ENCODE data around the gene KANSL1. TPM values are rescaled to one million over a fixed set of nuclear protein-coding genes. Genes with fewer than 3 reads are reported as not detected.

Gene KANSL1
- polyA plus RNA-seq, 4 donors, result 66.4 to 80.7 (median 69.0) TPM

- no peak for DNase-seq (ENCODE audit: low read depth in 4 of 4, low spot score in 3 of 4)
Observed at GRCh38 chr17:46045639-46046038, 147.6 kb downstream of the KANSL1 start.

GRCh38 chr17:46044989-46045388 lies 148.2 kb downstream of the KANSL1 start:
- DNase-seq (ENCODE audit: low read depth in 4 of 4, low spot score in 3 of 4), result no peak

DNA sequence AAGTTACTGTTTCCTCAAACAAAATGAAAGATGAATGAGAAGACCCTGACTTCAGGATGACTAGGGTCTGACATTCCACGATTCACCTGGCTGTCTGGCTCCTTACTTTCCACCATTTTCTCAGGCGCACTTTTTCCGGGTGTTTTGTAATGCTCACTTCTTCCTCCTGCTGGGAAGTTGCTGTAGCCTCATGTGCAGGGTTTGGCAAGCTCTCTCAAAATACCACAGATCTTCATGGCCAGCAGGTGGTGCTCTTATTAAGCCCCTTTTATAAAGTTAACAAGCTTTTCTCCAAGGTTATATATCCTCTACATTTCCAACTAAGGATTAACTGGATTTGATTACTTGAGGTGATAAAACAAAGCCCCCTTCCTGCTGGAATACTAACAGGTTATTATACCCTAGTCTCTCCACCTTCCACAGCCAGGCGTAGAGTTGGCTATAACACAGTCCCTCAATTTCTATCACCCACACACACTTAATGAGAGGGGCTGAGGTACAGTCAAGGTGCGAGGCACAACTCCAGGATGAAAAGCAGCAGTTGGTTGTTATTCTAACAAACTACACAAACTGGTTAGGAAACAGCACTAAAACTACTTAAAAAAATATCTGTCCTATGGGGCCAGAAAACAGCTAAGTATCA lies 148.8 kb downstream of the KANSL1 start:
- peak; percentile 55 to 80 (median 70) for DNase-seq (ENCODE audit: low read depth in 4 of 4, low spot score in 3 of 4)

DNA sequence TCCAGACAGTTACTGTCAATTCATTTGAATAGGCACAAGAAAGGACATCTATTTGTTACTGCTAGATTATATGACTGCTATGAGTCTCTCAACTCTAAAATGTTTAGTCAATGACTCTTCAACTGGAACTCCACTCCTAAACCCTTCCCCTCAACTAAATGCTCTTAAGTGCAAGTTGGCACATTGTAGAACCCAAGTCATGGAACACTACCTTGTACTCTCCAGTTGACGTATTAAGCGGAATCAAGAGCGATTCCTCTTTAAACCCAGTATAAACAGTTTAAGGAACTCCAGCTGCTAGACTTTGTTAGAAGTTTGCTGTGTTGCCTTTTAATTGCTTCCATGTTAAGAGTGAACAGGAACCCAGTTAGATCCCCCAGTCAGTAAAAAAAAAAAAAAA lies 149.6 kb downstream of the KANSL1 start:
- DNase-seq (ENCODE audit: low read depth in 4 of 4, low spot score in 3 of 4), result no peak

- DNase-seq (ENCODE audit: low read depth in 4 of 4, low spot score in 3 of 4), result no peak
Observed at GRCh38 chr17:46042925-46043324, 150.3 kb downstream of the KANSL1 start.

- no peak for DNase-seq (ENCODE audit: low read depth in 4 of 4, low spot score in 3 of 4)
Observed at GRCh38 chr17:46042246-46042645, 151.0 kb downstream of the KANSL1 start.

DNA sequence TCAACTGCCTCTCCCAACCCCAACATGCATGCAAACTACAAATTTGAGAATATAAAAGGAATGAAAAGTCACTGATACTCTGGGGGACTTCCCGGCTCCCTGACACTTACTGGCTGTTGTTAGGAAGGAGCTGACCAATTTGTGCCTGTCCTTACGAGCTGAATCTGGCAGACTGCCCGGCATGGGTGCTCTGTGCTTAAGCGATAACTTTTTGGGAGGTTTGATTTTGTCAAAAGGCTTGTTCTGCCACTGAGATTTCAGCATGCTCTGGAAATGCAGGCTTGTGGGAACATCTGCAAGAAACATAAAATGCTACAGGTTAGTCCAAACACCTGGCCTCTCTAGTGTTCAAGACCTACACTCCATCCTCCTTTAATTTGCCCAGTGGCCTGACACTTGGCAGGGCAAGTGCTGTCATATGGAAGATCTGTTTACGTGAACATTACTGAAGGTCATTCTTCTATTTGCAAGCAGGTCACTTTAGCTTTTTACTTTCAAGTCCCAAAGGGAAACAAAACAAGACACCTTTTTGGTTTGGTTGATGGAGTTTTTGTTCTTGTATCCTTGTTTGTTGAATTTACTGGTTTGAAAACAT lies 153.5 kb downstream of the KANSL1 start:
- no peak for DNase-seq (ENCODE audit: low read depth in 4 of 4, low spot score in 3 of 4)

DNA sequence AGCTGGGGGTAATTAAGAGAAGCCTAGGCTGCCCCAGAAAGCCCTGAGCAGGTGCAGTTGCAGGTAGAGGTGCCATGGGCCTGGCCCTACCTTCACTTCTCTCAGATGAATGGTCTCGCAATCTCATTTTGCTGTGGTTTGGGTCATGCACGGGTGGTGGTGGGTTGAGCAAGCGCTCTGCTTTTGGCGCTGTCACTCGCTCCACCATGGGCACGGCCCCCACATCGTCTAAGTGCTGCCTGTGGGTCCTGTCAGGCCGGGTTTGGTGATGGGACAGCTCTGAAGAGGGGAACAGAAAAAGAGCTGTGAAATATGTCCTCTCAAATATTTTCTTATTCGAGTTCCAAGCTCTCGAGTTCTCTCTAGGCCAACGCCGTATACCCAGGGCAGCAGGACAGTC lies 154.3 kb downstream of the KANSL1 start:
- no peak for DNase-seq (ENCODE audit: low read depth in 4 of 4, low spot score in 3 of 4)

- no peak for DNase-seq (ENCODE audit: low read depth in 4 of 4, low spot score in 3 of 4)
Observed at GRCh38 chr17:46038414-46038813, 154.8 kb downstream of the KANSL1 start.

GRCh38 chr17:46037722-46038255 lies 155.4 kb downstream of the KANSL1 start:
- DNase-seq (ENCODE audit: low read depth in 4 of 4, low spot score in 3 of 4), result no peak

- DNase-seq (ENCODE audit: low read depth in 4 of 4, low spot score in 3 of 4), result no peak
Observed at GRCh38 chr17:46036491-46036890, 156.7 kb downstream of the KANSL1 start.

DNA sequence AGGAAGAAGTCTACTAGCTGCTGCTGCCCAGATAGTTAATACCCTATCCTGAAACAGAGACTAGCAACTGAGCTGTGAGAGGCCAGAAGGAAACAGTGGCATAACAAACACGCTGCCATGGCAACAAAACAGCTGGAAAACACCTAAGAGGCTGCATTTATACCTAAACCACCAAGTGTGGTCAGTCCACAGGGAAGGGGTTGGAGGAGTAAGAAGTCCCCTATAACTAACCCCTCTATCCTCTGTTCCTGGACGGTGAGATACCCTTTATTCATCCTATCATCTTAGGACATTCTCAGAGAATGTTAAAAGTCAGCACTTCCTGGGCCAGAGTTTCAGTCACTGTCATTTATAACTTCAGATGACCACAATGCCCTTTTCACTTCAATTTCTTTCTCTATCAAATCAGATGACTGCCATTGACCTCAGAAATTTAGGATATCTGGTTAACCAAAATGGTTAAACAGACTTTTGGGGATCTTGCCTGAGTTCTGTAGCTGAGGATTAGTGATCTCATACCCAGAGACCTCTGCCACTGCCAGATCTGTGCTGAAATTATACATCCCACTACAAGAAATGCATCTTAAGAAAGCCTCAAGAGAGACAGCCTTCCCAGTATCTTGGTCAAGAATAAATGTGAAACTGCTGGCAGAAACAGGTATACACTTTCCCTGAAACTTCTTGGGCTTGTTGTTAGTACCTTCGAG lies 158.0 kb downstream of the KANSL1 start:
- DNase-seq (ENCODE audit: low read depth in 4 of 4, low spot score in 3 of 4), result no peak

DNA sequence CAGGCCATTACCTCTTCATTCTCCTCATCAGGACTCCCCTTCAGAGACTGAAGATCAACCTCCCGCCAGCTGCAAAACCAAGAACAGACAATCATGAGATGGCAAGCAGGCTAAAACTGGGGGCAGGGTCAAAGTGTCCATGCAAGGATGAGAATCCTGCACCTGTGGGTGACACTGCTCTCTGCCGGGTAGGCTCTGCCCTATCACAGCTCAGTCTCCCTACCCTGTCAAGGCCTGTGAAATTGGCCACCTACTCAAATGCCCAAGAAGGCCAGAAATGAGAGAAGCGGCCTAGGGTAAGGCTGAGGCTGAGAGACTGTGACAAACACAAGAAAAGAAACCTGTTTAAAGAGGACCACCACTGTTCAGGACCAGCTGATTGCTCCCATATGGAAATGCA lies 159.8 kb downstream of the KANSL1 start:
- DNase-seq (ENCODE audit: low read depth in 4 of 4, low spot score in 3 of 4), result no peak

DNA sequence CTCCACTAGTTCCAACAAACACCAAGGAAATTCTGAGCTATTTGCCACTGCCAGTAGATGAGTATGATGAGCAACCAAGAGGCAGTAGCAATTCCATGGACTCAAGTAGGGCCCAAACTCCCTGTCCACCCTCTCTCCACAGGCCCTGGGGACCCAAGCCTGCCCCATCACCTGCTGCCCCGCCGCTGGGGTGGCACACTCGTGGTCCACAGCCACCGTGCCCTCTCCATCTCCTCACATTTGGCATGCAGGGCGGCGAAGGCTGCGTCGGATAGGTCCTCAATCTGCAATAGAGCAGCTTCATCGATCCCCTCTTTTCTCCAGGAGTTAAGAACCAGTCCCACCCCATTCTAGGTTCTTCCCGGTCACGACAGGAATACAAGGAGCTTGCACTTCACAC lies 160.3 kb downstream of the KANSL1 start:
- DNase-seq (ENCODE audit: low read depth in 4 of 4, low spot score in 3 of 4), result no peak

DNA sequence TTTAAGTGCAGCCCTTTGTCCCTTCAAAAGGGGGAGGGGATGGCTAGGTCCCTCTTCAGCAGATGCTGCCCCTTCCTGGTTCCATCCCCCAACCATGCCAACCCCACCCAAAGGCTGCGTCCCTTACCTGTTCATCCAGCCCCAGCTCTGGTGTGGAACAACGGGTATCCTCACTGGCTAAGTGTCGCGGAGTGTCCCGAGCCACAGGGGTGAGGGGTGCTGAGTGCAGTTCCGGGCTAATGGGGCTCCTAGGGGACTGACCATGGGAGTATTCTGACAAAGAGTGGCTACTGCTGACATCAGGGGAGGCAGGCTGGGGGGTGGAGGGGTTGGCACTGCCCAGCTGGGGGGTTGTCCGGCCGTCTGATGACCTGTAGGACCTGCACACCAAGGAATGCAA lies 161.3 kb downstream of the KANSL1 start:
- no peak for DNase-seq (ENCODE audit: low read depth in 4 of 4, low spot score in 3 of 4)

DNA sequence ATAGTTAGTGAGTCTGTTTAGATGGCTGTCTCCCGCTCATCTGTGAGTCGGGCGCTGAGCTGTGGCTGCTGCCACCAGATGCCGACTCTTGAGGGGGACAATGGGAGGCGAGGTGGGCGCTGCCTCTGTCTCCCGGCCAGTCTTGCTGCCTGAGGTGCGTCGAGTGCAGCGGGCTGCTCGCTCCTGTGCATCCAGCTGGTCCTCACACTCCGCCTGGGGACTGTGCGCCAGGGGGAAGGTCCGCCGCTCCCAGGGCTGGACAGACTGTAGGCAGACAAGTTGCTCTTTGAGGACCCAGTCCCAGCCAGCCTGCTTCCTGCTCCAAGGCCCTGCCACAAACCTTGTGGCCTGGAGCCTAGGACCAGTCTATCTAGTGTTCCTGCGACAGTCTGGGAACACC lies 161.8 kb downstream of the KANSL1 start:
- no peak for DNase-seq (ENCODE audit: low read depth in 4 of 4, low spot score in 3 of 4)

GRCh38 chr17:46030752-46031151 lies 162.5 kb downstream of the KANSL1 start:
- DNase-seq (ENCODE audit: low read depth in 4 of 4, low spot score in 3 of 4), result no peak

- no peak for DNase-seq (ENCODE audit: low read depth in 4 of 4, low spot score in 3 of 4)
Observed at GRCh38 chr17:46029627-46030026, 163.6 kb downstream of the KANSL1 start.

GRCh38 chr17:46028981-46029565 lies 164.2 kb downstream of the KANSL1 start:
- DNase-seq (ENCODE audit: low read depth in 4 of 4, low spot score in 3 of 4), result no peak

DNA sequence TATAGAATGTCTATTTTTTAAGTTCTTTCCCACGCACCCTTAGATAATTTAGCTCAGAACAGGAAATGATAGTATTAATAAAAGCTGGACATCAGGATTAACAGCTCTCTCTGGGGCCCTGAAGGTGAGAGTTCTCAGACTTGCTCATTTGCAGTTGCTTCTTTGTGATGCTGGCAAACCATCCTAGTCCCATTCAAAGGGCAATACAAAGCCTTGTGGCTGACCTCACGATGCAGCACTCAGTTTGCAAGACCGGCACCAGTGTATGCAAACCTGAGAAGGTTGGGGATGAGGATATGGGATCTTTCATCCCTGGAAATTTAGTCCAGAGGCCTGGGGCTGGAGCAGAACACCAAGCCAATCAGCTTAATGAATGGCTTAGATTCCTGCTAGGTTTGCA lies 164.9 kb downstream of the KANSL1 start:
- no peak for DNase-seq (ENCODE audit: low read depth in 4 of 4, low spot score in 3 of 4)

GRCh38 chr17:46027976-46028325 lies 165.3 kb downstream of the KANSL1 start:
- no peak for DNase-seq (ENCODE audit: low read depth in 4 of 4, low spot score in 3 of 4)

All from right renal pelvis (tissue), 4 donors.